ENCODE data around the gene GAS6.
A peak's percentile ranks its signal among the peaks of the same experiment; 100 is the strongest.
"Not testable (repeated sequence)": the region's sequence is repeated elsewhere in the genome, so short reads cannot be mapped to it uniquely, and the experiment has no call there.

The GAS6 gene

GRCh38 chr13:113863524-113864272 is at the start of gene GAS6:
Gene GAS6 (minus strand): TSS chr13:113864076. CDS start chr13:113863920, 156 bp downstream.
- DNase-seq (ENCODE audit: low spot score) = peak; percentile 70
- in situ Hi-C loops (cut with MboI; ENCODE audit: low sequenced_read_pairs, unreplicated experiment) = no loop called here
- no peak for TF ChIP-seq CTCF (IDR thresholded peaks at IDR 0.05; ENCODE audit: borderline replicate concordance, control extremely low read depth, extremely low read depth, insufficient read depth, missing control alignments)

- in situ Hi-C loops (cut with MboI; ENCODE audit: low sequenced_read_pairs, unreplicated experiment); DNase-seq (ENCODE audit: low spot score): not testable (repeated sequence)
Observed at GRCh38 chr13:113913408-113913807, 49.5 kb upstream of the GAS6 start.

GRCh38 chr13:113912596-113912995 is 48.7 kb upstream of the GAS6 start:
- no peak for DNase-seq (ENCODE audit: low spot score)
- no peak for TF ChIP-seq CTCF (IDR thresholded peaks at IDR 0.05; ENCODE audit: borderline replicate concordance, control extremely low read depth, extremely low read depth, insufficient read depth, missing control alignments)
- in situ Hi-C loops (cut with MboI; ENCODE audit: low sequenced_read_pairs, unreplicated experiment) = no loop called here

- in situ Hi-C loops (cut with MboI; ENCODE audit: low sequenced_read_pairs, unreplicated experiment) = no loop called here
- DNase-seq (ENCODE audit: low spot score) = no peak
- no peak for TF ChIP-seq CTCF (IDR thresholded peaks at IDR 0.05; ENCODE audit: borderline replicate concordance, control extremely low read depth, extremely low read depth, insufficient read depth, missing control alignments)
Observed at GRCh38 chr13:113907635-113908617, 44.0 kb upstream of the GAS6 start.

- in situ Hi-C loops (cut with MboI; ENCODE audit: low sequenced_read_pairs, unreplicated experiment) = no loop called here
- no peak for DNase-seq (ENCODE audit: low spot score)
- no peak for TF ChIP-seq CTCF (IDR thresholded peaks at IDR 0.05; ENCODE audit: borderline replicate concordance, control extremely low read depth, extremely low read depth, insufficient read depth, missing control alignments)
Observed at GRCh38 chr13:113906571-113906970, 42.7 kb upstream of the GAS6 start.

GRCh38 chr13:113905942-113906341 is 42.1 kb upstream of the GAS6 start:
- DNase-seq (ENCODE audit: low spot score) = no peak
- in situ Hi-C loops (cut with MboI; ENCODE audit: low sequenced_read_pairs, unreplicated experiment) = no loop called here
- TF ChIP-seq CTCF (IDR thresholded peaks at IDR 0.05; ENCODE audit: borderline replicate concordance, control extremely low read depth, extremely low read depth, insufficient read depth, missing control alignments) = no peak

GRCh38 chr13:113905018-113905417 is 41.1 kb upstream of the GAS6 start:
- in situ Hi-C loops (cut with MboI; ENCODE audit: low sequenced_read_pairs, unreplicated experiment) = no loop called here
- TF ChIP-seq CTCF (IDR thresholded peaks at IDR 0.05; ENCODE audit: borderline replicate concordance, control extremely low read depth, extremely low read depth, insufficient read depth, missing control alignments) = no peak
- DNase-seq (ENCODE audit: low spot score) = no peak
